GM18507 (cell line): ENCODE results near the gene ATP10D.

Source experiments
- DNase-seq: peaks from one replicate; pipeline ENCODE4 v3.0.0; 2011; ENCODE audit warnings: low read depth; ENCODE audit not compliant: insufficient read length; ENCODE audit errors: extremely low spot score
- FAIRE-seq: peaks from 2 replicates; lab custom pipeline; 2011; peaks lifted over from hg19 to GRCh38; lab: Jason Lieb, UNC

ATP10D gene

DNA sequence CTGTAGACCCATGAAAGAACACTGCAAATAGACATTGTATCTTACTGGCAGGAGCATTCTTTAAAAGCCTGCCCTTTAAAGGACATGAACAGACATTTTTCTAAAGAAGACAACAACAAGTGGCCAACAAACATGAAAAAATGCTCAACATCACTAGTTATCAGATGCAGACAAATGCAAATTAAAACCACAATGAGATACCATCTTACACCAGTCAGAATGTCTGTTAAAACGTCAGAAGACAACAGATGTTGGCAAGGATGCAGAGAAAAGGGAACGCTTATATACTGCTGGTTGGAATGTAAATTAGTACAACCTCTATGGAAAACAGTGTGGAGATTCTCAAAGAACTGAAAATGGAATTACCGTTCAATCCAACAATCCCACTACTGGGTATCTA lies 77.2 kb downstream of the ATP10D start:
- DNase-seq (no peak), FAIRE-seq (no peak)

DNA sequence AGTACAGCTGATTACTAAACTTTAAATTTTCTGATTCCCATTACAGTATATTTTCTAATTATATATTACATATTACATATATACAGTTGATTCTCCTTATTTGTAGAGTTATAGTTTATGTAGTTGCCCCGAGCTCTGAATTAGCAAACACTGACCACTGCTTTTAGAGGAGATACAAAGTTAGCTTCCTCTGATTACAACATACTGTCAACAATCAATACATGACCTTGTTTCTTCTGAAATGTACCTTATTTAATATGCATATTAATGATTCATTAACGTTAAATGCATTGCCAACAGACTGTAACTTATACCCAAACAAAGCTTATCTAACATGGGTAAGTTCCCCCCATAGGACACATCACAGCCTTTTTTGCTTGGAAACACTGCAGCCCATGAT lies 81.5 kb downstream of the ATP10D start:
- no peak for DNase-seq

DNA sequence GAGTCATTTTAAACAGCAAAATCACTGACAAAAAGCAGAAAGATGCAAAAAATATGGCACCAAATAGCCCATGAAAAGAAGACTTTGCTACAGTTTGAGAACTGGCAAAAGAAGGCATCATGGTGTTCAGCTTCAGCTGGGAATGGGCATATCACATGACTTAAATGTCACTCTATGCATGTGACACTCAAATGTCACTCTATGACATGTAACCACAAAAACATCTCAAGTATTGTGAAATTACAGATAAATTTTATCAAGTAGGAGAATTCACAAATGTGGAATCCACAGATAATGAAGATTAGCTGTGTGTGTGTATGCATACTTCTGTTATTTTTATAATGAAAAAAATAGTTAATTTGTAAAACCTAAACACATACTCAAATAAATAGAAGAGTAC lies 81.9 kb downstream of the ATP10D start:
- no peak for FAIRE-seq
- DNase-seq = no peak

More for the DNA sequence above, 81.5 kb downstream of the ATP10D start:
- FAIRE-seq = no peak

DNA sequence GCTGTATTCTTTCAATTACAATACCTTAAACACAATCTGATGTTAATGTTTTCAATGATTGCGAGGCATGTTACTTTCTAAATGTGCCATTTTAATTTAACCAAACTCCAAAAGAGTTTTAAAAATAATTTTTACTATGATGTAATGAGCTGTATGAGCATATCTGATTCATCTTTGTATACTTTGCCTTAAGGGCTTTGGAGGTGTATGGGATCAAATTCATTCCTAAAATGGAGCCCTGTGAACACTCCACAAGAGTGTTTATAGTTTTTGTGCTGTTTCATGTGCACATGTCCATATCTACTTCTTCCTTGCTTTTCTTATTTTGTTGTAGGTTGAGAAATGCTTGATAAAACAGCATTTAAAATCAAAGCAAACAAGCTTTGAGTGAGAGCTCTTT lies 82.4 kb downstream of the ATP10D start:
- FAIRE-seq (no peak), DNase-seq (no peak)

DNA sequence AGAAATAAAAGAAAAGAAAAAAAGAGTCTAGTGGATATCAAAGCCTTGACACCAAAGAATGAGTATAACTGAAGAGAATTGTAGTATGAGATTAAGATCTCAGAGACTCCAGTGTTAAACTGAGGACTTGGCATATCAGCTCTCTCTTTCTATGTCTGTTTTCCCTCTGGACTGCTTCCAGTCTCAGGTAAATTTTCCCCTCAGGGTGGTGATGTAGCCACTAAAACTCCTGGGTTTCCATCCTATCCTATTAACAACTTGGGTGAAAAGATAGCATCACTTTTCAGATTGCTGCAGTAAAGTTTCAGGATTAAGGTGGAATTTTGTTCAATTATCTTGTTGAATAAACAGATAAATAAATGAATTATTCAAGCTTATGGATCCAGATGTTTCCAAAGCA lies 85.7 kb downstream of the ATP10D start:
- FAIRE-seq = no peak
- DNase-seq = no peak

DNA sequence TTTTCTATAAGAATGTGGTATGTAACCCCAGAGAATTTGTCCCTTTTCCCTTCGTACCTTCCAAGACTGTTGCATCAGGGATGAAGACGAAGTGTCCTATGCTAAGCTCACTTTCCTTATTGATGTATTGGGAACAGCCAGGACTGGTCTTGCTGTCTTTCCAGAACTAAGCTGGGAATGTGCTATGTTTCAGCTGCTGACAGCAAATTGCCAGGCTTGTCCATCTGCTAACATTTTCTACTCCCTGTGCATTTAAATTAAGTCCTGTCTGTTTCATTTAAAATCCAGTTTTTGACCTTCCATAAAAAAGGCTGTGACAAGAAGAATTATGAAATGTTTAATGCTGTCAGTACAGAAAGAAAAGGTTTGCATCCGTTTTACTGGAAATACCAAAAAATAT lies 87.9 kb downstream of the ATP10D start:
- FAIRE-seq (no peak), DNase-seq (no peak)

DNA sequence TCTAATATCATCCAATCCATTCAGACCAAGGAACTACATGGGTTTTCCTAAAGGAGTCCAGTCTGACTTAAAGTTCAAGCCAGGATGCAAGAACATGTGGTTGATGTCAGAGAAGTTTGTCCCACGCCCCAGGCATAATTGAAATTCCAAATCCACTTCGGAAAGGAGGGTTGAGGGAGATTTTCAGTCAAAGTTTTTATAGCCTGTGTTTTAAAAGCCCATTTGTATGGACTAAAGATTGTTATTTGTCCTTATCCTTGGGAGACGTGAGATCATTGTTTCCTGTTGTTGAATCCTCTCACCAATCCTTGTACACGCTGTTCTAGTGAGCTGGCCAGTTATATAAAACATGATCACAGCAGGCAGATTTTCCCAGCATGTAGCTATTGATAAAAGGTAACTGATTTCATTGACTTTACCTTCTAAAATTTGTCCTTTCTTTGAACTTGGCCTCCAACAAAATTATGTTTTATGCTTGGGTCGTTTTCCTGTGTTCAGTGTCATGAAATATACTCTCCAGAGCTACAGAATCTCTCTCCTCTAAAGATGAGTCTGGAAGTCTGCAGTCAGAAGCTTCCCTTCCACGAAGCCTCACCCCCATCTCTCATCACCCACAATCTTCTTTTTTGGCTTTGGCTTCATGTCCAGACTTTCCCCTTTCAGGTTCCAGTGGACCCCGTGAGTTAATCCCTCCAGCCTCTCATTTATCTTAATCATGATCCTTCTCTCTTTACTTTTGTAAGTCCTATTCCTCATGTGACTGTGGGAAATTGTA lies 92.9 kb downstream of the ATP10D start:
- FAIRE-seq (no peak), DNase-seq (no peak)

DNA sequence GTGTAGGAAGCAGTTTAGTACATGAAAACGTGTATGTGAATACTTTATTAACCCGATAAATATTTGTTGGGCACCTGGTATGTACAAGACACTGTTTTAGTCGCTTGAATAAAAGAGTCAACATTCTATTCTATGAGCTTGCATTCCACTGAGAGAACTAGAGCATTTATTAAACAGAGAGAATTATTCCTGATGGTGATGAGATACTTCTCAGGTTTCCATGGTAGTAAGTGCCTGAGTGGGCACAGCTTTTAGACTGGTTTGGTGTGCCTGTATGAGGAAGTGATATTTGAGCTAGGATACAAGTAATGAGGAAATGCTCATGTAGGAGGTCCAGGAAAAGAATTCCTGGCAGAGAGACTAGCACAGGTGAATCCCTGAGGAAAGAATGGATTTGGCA lies 94.2 kb downstream of the ATP10D start:
- DNase-seq (no peak), FAIRE-seq (no peak)

DNA sequence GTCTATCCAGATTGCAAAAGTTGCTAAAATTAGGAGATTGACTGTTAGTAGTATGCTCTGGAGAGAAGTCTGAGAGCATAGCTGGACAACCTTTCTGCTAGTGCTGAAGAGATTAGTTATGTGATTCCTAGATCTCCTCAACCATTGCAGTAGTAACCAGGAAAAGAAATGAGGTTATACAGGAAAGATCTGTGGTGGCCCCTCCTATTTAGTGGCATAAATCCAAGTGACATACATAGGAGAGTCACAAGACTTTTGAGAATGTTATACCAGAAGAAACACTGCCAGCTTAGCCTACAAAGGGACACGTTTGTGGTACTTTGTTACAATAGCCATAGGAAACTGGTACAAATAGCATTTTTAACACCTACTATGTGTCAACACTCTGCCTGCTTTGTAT lies 105.2 kb downstream of the ATP10D start:
- no peak for FAIRE-seq
- no peak for DNase-seq

DNA sequence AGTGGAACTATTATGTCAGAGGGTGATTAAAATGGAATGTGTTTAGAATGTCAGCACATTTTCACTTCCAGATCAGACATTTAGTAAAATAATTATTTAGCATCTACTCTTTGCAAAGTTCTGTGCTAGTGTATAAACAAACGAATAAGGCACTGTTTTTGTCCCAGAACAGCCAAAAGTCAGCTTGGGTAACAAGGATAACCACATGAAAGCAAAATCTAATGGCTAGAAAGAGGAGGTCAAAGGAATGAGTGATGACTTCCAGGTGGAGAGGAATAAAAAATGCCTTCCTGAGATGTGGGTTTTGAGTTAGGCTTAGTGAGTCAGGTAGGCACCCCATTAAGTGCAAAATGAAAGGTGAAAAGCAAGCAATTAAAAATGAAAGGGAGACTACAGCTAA lies 112.6 kb downstream of the ATP10D start:
- DNase-seq (no peak), FAIRE-seq (no peak)

DNA sequence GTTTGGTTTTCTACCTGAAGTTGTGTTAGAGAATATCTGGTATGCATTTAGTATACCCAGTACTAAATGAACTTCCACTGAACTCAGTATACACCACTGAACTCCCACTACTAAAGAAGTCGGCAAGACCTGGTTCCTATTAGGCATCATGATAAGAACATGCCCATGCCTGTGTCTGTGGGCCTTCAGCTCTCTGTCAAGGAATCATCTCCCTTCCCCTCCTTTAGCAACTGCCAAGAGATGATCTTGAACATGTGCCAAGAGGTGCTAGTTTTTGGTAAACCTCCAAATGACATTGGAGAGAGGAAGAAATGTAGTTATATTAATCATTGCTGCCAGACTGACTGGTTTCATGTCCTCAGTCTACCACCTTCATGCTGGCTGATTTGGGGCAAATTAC lies 113.2 kb downstream of the ATP10D start:
- FAIRE-seq (no peak), DNase-seq (no peak)

DNA sequence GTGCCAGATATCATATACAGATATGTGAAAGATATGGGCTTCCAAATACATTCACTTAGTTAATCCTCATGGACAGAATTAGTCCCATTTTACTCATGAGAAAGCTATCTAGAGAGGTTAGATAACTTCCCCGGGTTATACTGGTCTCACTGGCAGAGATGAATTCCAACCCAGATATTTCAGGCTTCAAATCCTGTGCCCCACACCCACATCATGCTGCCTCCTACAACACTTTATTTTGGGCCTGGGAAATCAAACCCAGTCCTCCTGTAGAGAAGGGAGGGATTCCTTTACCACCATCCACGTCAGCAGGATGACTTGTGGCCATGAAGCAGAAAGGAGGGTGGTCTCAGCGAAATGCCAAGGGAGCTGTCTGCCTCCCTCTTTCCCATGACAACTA lies 113.8 kb downstream of the ATP10D start:
- FAIRE-seq = no peak
- DNase-seq = no peak

DNA sequence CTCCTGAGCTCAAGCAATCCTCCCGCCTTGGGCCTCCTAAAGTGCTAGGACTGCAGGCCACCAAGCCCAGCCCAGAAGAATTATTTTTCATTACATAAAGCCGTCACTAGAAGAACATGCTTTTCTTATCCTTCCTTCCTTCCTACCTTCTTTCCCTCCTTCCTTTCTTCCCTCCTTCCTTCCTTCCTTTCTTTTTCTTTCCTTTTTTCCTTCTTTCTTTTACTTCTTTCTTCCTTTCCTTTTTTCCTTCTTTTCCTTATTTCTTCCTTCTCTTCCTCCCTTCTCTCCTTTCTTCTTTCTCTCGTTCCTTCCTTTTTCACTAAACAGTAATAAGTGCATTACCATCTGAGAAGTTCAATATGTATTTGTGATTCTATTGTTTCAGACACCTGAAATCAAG lies 121.4 kb downstream of the ATP10D start:
- FAIRE-seq (no peak), DNase-seq (no peak)

DNA sequence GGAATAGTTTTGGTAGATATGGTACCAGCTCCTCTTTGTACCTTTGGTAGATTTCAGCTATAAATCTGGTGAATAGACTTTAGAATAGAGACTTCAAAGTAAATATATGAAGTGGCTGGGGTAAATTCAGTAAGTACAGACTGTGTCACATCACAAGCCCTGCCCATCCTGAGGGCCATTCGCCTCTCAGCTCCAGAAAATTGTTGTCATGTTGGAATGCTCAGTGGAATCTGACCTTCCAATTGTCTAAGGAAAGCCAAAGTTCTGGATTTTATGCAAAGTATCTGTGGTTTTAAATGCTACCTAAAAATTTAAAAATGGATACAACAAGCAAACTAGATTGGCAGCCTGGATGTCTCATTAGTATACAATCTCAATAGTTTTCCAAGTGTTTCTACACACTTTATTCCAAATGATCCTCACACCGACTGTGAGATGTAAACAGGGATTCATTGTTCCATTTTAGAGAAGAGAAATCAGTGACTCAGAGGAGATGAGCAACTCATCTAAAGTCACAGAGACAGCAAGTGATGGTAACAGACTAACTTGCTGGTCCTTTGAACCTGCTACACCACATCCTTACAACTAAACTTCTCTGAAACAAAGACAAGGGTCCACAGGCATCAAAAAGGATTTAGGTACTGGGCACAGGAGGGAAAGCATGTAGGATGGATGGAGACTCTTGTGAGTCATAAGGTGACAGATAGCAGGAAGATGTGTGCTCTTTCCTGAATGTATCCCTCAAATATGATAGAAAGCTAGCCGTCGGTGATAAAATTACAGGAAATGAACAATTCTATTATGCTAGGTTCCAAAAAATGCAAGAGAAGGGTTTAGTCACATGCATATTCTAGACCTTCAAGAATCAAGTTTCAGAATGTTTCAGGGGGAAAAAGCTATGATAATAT lies 127.3 kb downstream of the ATP10D start:
- FAIRE-seq = no peak
- DNase-seq = no peak

DNA sequence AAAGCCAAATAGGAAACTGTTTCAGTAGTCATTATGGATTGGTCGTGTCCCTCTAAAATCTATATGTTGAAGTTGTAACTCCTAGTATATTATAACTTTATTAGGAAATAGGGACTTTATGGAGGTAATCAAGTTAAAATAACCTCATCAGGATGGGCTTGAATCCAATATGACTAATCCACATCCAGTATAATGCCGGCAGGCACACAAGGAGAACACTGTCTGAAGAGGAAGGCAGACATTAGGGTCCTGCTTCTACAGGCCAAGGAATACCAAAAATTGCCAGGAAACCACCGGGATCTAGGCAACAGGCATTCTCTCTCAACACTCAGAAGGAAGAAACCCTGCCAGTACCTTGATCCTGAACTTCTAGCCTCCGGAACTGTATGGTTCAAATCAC lies 130.3 kb downstream of the ATP10D start:
- DNase-seq = no peak
- no peak for FAIRE-seq

DNA sequence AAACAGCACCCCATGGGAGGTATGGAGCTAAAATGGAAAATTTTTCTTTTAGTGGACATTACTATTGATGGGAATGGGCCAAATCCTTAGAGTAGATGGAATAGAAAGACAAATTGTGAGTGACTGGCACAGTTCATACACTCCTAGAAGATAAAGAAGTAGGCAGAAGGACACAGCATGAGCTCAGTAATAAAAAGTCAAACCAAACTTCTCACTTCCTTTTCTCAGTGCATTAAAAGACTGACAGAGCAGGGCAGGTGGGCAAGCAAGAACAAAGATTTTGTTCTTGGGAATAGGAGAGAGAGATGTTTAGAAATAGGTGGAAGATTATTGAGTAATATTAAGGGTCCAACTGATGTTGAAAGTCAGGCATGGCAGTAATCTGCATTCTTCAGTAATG lies 132.5 kb downstream of the ATP10D start:
- no peak for FAIRE-seq
- no peak for DNase-seq

DNA sequence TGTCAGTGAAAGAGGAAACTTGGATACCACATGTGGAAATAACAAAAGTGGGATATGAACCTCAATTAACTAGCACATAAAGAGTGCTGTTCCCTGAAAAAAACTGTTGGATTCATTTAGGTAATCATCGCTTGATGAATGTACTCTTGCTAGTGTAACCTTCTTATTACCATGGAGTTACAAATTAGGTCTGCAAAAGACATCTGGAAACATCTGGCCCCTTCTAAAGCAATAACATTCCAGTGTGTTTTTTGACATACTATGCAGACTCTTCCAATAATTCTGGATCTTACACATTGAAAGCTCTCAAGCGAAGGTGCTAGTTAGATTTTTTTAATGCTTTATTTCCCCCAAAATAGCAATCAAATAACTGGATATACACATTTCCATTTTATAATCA lies 134.6 kb downstream of the ATP10D start:
- DNase-seq (no peak), FAIRE-seq (no peak)

DNA sequence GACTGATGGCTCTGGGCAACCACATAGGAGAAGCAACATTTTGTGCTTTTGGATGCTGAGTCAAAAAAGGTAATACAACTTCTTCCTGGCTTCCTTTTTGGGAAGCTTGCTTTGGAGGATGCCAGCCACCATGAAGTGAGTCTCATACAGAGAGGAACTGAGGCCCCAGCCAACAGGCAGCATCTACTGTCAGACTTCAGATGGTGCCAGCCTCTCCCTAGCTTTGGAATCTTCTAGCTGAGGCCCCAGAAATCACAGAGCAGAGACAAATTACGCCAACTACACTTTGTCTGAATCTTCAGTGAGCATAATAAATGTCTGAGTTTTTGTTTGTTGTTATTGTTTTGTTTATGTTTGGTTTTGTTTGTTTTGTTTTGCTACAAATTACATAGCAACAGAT lies 136.1 kb downstream of the ATP10D start:
- DNase-seq (no peak), FAIRE-seq (no peak)

DNA sequence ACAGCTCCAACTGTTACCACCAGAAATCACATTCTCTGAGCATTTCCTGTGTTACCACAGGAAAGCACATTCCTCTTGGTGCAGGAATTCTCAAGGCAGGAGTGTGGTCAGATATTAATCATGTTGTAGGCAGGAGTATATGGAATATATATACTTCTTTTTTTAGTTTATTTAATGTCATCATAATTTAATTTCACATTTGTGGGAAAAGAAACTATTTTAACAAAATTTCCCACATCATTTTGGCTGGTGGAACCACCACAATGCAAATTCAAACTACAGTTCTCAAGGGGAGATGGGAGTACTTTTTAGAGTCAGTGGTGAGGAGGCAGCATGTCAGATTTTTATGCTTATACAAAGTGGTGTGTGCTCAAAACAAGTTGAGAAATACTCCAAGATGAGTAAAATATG lies 139.0 kb downstream of the ATP10D start:
- FAIRE-seq (no peak), DNase-seq (no peak)

DNA sequence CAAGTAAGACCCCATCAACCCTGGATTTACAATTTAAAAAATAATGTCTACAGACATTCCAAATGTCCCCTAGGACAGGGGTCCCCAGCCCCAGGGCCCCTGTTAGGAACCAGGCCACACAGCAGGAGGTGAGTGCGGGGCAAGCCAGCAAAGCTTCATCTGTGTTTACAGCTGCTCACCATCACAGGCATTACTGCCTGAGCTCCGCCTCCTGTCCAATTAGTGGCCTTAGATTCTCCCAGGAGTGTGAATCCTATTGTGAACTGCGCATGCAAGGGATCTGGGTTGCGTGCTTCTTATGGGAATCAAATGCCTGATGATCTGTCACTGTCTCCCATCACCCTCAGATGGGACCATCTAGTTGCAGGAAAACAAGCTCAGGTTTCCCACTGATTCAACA lies 146.1 kb downstream of the ATP10D start:
- DNase-seq (no peak), FAIRE-seq (no peak)

DNA sequence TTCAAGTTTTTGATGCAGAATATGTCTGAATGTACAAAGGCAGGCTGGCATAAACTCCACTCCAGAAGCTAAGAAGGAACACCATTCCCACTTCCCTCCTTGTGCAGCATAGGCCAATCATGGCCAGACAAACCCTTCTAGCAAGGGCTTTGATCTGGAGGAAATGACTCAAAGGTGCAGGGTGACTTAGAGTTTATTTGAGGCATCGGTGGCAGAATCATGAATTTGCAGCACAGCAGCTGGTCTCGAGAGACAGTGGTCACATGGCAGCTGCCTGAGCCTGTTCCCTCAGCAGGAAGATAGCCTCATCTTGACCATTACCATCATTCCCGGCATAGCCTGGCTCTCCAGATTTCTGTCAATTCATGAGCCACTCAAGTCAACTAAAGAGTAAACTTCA lies 154.5 kb downstream of the ATP10D start:
- DNase-seq (no peak), FAIRE-seq (no peak)
